BLaER1 treated with 17β-estradiol and CSF1 and Interleukin-3, amounts not matched to agents 10 nM and 100 nM (cell line): ENCODE measurements around the gene TPBG.

Experiments used
- H3K27ac ChIP-seq, 11 experiments: shearing (Covaris generic); formaldehyde crosslinking; 2 replicates each; pipeline ENCODE4 v1.8.1; 2022
- H3K27me3 ChIP-seq, 11 experiments: shearing (Covaris generic); formaldehyde crosslinking; 2 replicates each; pipeline ENCODE4 v1.8.1; 2022
- H3K36me3 ChIP-seq, 11 experiments: shearing (Covaris generic); formaldehyde crosslinking; 2 replicates each; pipeline ENCODE4 v1.8.1; 2022
- H3K4me1 ChIP-seq, 10 experiments: shearing (Covaris generic); formaldehyde crosslinking; 2 replicates each; pipeline ENCODE4 v1.8.1; 2022
- H3K4me2 ChIP-seq, 11 experiments: shearing (Covaris generic); formaldehyde crosslinking; 2 replicates each; pipeline ENCODE4 v1.8.1; 2022
- H3K4me3 ChIP-seq, 10 experiments: shearing (Covaris generic); formaldehyde crosslinking; 2 replicates each; pipeline ENCODE4 v1.8.1; 2022
- H3K9ac ChIP-seq, 11 experiments: shearing (Covaris generic); formaldehyde crosslinking; 2 replicates each; pipeline ENCODE4 v1.8.1; 2022
- H3K9me3 ChIP-seq, 11 experiments: shearing (Covaris generic); formaldehyde crosslinking; replicated peaks in 1 of 11; 2 replicates each; pipeline ENCODE4 v1.8.1; 2022
- H4K20me1 ChIP-seq, 11 experiments: shearing (Covaris generic); formaldehyde crosslinking; 2 replicates each; pipeline ENCODE4 v1.8.1; 2022
- Cebpa-rat ChIP-seq, 11 experiments: shearing (Covaris generic); IDR thresholded peaks; 2 replicates each; pipeline ENCODE4 v1.8.1; 2022

Gene TPBG

GRCh38 chr6:82360552-82360951 is 3.1 kb upstream of the TPBG start:
- H4K20me1 ChIP-seq: no peaks in the 10 kb centered on the region
- no peak overlapping the region for H3K4me2 ChIP-seq
- H3K4me1 ChIP-seq: no peaks in the 10 kb centered on the region
- H3K4me3 ChIP-seq: no peak overlapping the region
- TF ChIP-seq Cebpa-rat (IDR thresholded peaks at IDR 0.05): no peak
- H3K9me3 ChIP-seq: peaks cover 13 to 23% (median 21%) of the 10 kb centered on the region in 11 experiments; a peak in 21 of 22 replicates
- H3K9ac ChIP-seq: no peak overlapping the region
- no peaks in the 10 kb centered on the region for H3K27me3 ChIP-seq
- H3K36me3 ChIP-seq: no peaks in the 10 kb centered on the region
- no peak overlapping the region for H3K27ac ChIP-seq

- no peak overlapping the region for H3K9ac ChIP-seq
- no peak for TF ChIP-seq Cebpa-rat (IDR thresholded peaks at IDR 0.05)
- H3K27me3 ChIP-seq: no peaks in the 10 kb centered on the region
- H3K4me2 ChIP-seq: no peak overlapping the region
- H3K4me1 ChIP-seq: no peaks in the 10 kb centered on the region
- no peak overlapping the region for H3K27ac ChIP-seq
- H3K36me3 ChIP-seq: no peaks in the 10 kb centered on the region
- H4K20me1 ChIP-seq: no peaks in the 10 kb centered on the region
- peaks cover 15 to 27% (median 23%) of the 10 kb centered on the region in 11 experiments; a peak in 21 of 22 replicates for H3K9me3 ChIP-seq
- no peak overlapping the region for H3K4me3 ChIP-seq
Measured at GRCh38 chr6:82361631-82362030, 2.0 kb upstream of the TPBG start.

GRCh38 chr6:82362144-82362543 is 1.5 kb upstream of the TPBG start:
- Histone ChIP-seq H3K4me2 (no peak overlapping the region), H3K9ac (no peak overlapping the region), H3K27me3 (no peaks in the 10 kb centered on the region), H3K4me3 (no peak overlapping the region), H3K36me3 (no peaks in the 10 kb centered on the region), H3K27ac (no peak overlapping the region), H3K9me3 (peaks cover 15 to 27% (median 23%) of the 10 kb centered on the region in 11 experiments; a peak in 21 of 22 replicates), H4K20me1 (no peaks in the 10 kb centered on the region), H3K4me1 (no peaks in the 10 kb centered on the region)
- TF ChIP-seq Cebpa-rat (IDR thresholded peaks at IDR 0.05): no peak

- Histone ChIP-seq H3K27ac (no peak overlapping the region), H4K20me1 (no peaks in the 10 kb centered on the region), H3K9ac (no peak overlapping the region), H3K4me1 (no peaks in the 10 kb centered on the region), H3K27me3 (no peaks in the 10 kb centered on the region), H3K4me3 (no peak overlapping the region), H3K36me3 (no peaks in the 10 kb centered on the region), H3K9me3 (peaks cover 15 to 27% (median 23%) of the 10 kb centered on the region in 11 experiments; a peak in 21 of 22 replicates), H3K4me2 (no peak overlapping the region)
- TF ChIP-seq Cebpa-rat (IDR thresholded peaks at IDR 0.05): no peak
Measured at GRCh38 chr6:82362878-82363427, 664 bp upstream of the TPBG start.

- TF ChIP-seq Cebpa-rat (IDR thresholded peaks at IDR 0.05): no peak
- Histone ChIP-seq H3K27ac (no peak overlapping the region), H3K27me3 (no peaks in the 10 kb centered on the region), H3K4me2 (no peak overlapping the region), H3K9me3 (peaks cover 15 to 27% (median 23%) of the 10 kb centered on the region in 11 experiments; a peak in 21 of 22 replicates), H4K20me1 (no peaks in the 10 kb centered on the region), H3K36me3 (no peaks in the 10 kb centered on the region), H3K4me3 (no peak overlapping the region), H3K4me1 (no peaks in the 10 kb centered on the region), H3K9ac (no peak overlapping the region)
Measured at GRCh38 chr6:82364087-82365015, 734 bp downstream of the TPBG start.

- H3K4me2 ChIP-seq: no peak overlapping the region
Measured at GRCh38 chr6:82365016-82365795, 1.6 kb downstream of the TPBG start.

GRCh38 chr6:82367704-82368103 is 4.1 kb downstream of the TPBG start:
- H3K4me2 ChIP-seq: no peak overlapping the region
- H3K4me3 ChIP-seq: no peak overlapping the region
- H3K9me3 ChIP-seq: peaks cover 15 to 27% (median 23%) of the 10 kb centered on the region in 11 experiments; a peak in 21 of 22 replicates

More at GRCh38 chr6:82365016-82365795, 1.6 kb downstream of the TPBG start:
- no peak for TF ChIP-seq Cebpa-rat (IDR thresholded peaks at IDR 0.05)
- Histone ChIP-seq H3K4me3 (no peak overlapping the region), H3K9me3 (peaks cover 15 to 27% (median 23%) of the 10 kb centered on the region in 11 experiments; a peak in 21 of 22 replicates), H3K9ac (no peak overlapping the region), H3K36me3 (no peaks in the 10 kb centered on the region), H3K27me3 (no peaks in the 10 kb centered on the region), H3K4me1 (no peaks in the 10 kb centered on the region), H4K20me1 (no peaks in the 10 kb centered on the region), H3K27ac (no peak overlapping the region)

GRCh38 chr6:82370788-82371187 is 7.2 kb downstream of the TPBG start:
- no peak overlapping the region for H3K27ac ChIP-seq
- no peaks in the 10 kb centered on the region for H3K4me1 ChIP-seq
- H3K4me3 ChIP-seq: no peak overlapping the region
- no peaks in the 10 kb centered on the region for H4K20me1 ChIP-seq
- no peaks in the 10 kb centered on the region for H3K36me3 ChIP-seq
- no peak overlapping the region for H3K4me2 ChIP-seq
- TF ChIP-seq Cebpa-rat (IDR thresholded peaks at IDR 0.05): no peak
- H3K27me3 ChIP-seq: no peaks in the 10 kb centered on the region
- H3K9me3 ChIP-seq: peaks cover 0 to 2% (median 0%) of the 10 kb centered on the region in 11 experiments; a peak in 1 of 22 replicates
- no peak overlapping the region for H3K9ac ChIP-seq

More at GRCh38 chr6:82367704-82368103, 4.1 kb downstream of the TPBG start:
- Histone ChIP-seq H4K20me1 (no peaks in the 10 kb centered on the region), H3K4me1 (no peaks in the 10 kb centered on the region), H3K9ac (no peak overlapping the region), H3K27ac (no peak overlapping the region), H3K36me3 (no peaks in the 10 kb centered on the region), H3K27me3 (no peaks in the 10 kb centered on the region)
- TF ChIP-seq Cebpa-rat (IDR thresholded peaks at IDR 0.05): no peak
